Keratinocyte (primary cell): ENCODE measurements around the gene SERTAD2. TPM values are rescaled to one million over a fixed set of nuclear protein-coding genes. Genes with fewer than 3 reads are reported as not detected.

Source experiments
- DNase-seq: peaks from one replicate; pipeline ENCODE4 v3.0.0-alpha.2; 2011; ENCODE audit warnings: low read depth, missing footprints, low spot score
- FAIRE-seq: peaks from 2 replicates; lab custom pipeline; 2011; peaks lifted over from hg19 to GRCh38; lab: Jason Lieb, UNC
- H2AFZ ChIP-seq: 2 replicates; pipeline ENCODE4 v1.6.0; 2012; ENCODE audit warnings: low read length, control low read depth, inconsistent platforms; ENCODE audit not compliant: control insufficient read depth
- H3K27ac ChIP-seq: 2 replicates; pipeline ENCODE4 v1.5.1; 2011; ENCODE audit warnings: low read length; ENCODE audit not compliant: control insufficient read depth, insufficient read depth
- H3K27me3 ChIP-seq: 3 replicates; pipeline ENCODE4 v1.6.0; 2011; ENCODE audit warnings: low read length; ENCODE audit not compliant: control insufficient read depth, insufficient read depth; ENCODE audit errors: extremely low read depth
- H3K36me3 ChIP-seq, 2 experiments: 2 replicates in 1 of 2; 3 replicates in 1 of 2; pipeline ENCODE4 v1.5.1; 2011; ENCODE audit warnings: low read length in 2 of 2, mild to moderate bottlenecking in 1 of 2; ENCODE audit not compliant: control insufficient read depth in 2 of 2, insufficient read depth in 2 of 2; ENCODE audit errors: extremely low read depth in 1 of 2
- H3K4me1 ChIP-seq: 3 replicates; pipeline ENCODE4 v1.5.1; 2011; ENCODE audit warnings: low read length; ENCODE audit not compliant: control insufficient read depth, insufficient read depth; ENCODE audit errors: extremely low read depth
- H3K4me2 ChIP-seq: 3 replicates; pipeline ENCODE4 v1.6.0; 2011; ENCODE audit warnings: low read depth, low read length; ENCODE audit not compliant: control insufficient read depth, insufficient read depth; ENCODE audit errors: extremely low read depth
- H3K4me3 ChIP-seq, 3 experiments: fragments of 200-600 bp in 1 of 3; sonication (generic) in 1 of 3; 2 replicates in 2 of 3; 3 replicates in 1 of 3; pipeline ENCODE4 v1.5.1; 2011 to 2016; ENCODE audit warnings: low read length in 3 of 3, mild to moderate bottlenecking in 3 of 3, control low read depth in 2 of 3, inconsistent platforms in 1 of 3, low read depth in 1 of 3, mixed read lengths in 1 of 3, mixed run types in 1 of 3, moderate library complexity in 1 of 3; ENCODE audit not compliant: control insufficient read depth in 2 of 3, insufficient read depth in 2 of 3; ENCODE audit errors: extremely low read depth in 1 of 3
- H3K79me2 ChIP-seq: 2 replicates; pipeline ENCODE4 v1.6.0; 2012; ENCODE audit warnings: low read length; ENCODE audit not compliant: control insufficient read depth, insufficient read depth
- H3K9ac ChIP-seq: 3 replicates; pipeline ENCODE4 v1.6.0; 2011; ENCODE audit warnings: low read length; ENCODE audit not compliant: control insufficient read depth, insufficient read depth; ENCODE audit errors: extremely low read depth
- H3K9me1 ChIP-seq: 3 replicates; pipeline ENCODE4 v1.6.0; 2011; ENCODE audit warnings: low read length; ENCODE audit not compliant: control insufficient read depth, insufficient read depth; ENCODE audit errors: extremely low read depth
- H3K9me3 ChIP-seq: 2 replicates; pipeline ENCODE4 v1.5.1; 2012; ENCODE audit warnings: low read depth, low read length; ENCODE audit not compliant: control insufficient read depth
- H4K20me1 ChIP-seq: 3 replicates; pipeline ENCODE4 v1.6.0; 2011; ENCODE audit warnings: low read length; ENCODE audit not compliant: control insufficient read depth, insufficient read depth; ENCODE audit errors: extremely low read depth
- EZH2 ChIP-seq: IDR thresholded peaks from one replicate; pipeline ENCODE4 v1.6.1; 2012; ENCODE audit warnings: inconsistent platforms, mild to moderate bottlenecking, low read length, moderate library complexity
- dilution Hi-C: fragments of 300-500 bp; cut with MboI; formaldehyde crosslinking; loops from one replicate; pipeline ENCODE4 v1.7.0; 2020; ENCODE audit warnings: low sequenced_read_pairs; ENCODE audit not compliant: extremely low pct_ligation_motif_present
- polyA plus RNA-seq, 5 experiments: library from polyadenylated mRNA; depleted of rRNA in 3 of 5; stranded (reverse) in 3 of 5; stranded (forward) in 1 of 5; unstranded in 1 of 5; fragments of >200 nt; gene quantifications; 1 replicate in 1 of 5; 2 replicates in 3 of 5; 3 replicates in 1 of 5; pipeline versions ENCODE4 v1.2.1 to v1.2.3, GENCODE V29; 2011 to 2012; ENCODE audit warnings: missing spikeins in 2 of 5, low read depth in 1 of 5, low replicate concordance in 1 of 5
- TF ChIP-seq, protein P1 (sequence below), 3 experiments: IDR thresholded peaks in 1 of 3; conservative IDR thresholded peaks in 1 of 3; optimal IDR thresholded peaks in 1 of 3; 2 replicates in 2 of 3; 3 replicates in 1 of 3; pipeline versions ENCODE3 to v1.5.1; 2011; ENCODE audit warnings: low read length in 3 of 3, mild to moderate bottlenecking in 3 of 3, moderate library complexity in 2 of 3, control low read depth in 1 of 3, inconsistent platforms in 1 of 3; ENCODE audit not compliant: insufficient read depth in 2 of 3; ENCODE audit errors: extremely low read depth in 1 of 3

SERTAD2 gene
- polyA plus RNA-seq, 1 donor (not counting 4 experiments of a cell fraction or from before 2014, with no cell fraction given): 13.1 TPM

DNA sequence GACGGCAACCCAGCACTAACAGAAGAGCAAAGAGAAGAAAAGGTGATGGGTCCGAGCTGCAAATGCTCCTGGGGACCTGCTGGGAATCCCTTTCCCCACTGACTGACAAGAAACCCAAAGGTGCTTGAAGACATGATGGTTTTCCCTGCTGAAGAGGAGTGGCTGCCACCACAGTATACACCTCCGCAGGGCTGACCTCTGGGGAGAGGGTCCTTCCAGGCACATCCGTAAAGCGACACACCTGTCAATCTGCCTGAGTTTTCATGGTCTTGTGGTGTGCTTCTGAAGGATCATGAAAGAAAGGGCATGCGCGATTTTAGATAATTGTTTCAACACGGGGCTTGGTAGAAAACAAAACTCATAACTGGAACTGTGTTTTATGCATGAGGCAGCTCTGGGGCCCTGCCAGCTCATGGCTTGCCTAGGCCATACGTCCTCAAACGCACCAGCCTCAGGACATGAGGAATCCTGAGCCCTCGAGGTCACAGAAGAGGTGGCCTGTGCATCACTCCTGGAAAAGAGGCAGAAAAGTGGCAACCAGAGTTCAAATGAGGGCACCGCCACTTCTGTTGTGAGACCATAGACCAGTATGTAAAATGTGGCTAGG is 51.8 kb downstream of the SERTAD2 start:
- dilution Hi-C loops: no loop called here
- no peak overlapping the region for H3K9ac ChIP-seq
- H3K4me1 ChIP-seq: peaks cover 22% of the 10 kb centered on the region
- H3K4me2 ChIP-seq: no peak overlapping the region
- no peaks in the 10 kb centered on the region for H3K27me3 ChIP-seq
- H3K9me1 ChIP-seq: no peaks in the 10 kb centered on the region
- peaks cover 3% of the 10 kb centered on the region for H3K9me3 ChIP-seq
- no peaks in the 10 kb centered on the region for H3K79me2 ChIP-seq
- no peak overlapping the region for H2AFZ ChIP-seq
- H3K36me3 ChIP-seq: no peaks in the 10 kb centered on the region
- TF ChIP-seq, protein P1, sequence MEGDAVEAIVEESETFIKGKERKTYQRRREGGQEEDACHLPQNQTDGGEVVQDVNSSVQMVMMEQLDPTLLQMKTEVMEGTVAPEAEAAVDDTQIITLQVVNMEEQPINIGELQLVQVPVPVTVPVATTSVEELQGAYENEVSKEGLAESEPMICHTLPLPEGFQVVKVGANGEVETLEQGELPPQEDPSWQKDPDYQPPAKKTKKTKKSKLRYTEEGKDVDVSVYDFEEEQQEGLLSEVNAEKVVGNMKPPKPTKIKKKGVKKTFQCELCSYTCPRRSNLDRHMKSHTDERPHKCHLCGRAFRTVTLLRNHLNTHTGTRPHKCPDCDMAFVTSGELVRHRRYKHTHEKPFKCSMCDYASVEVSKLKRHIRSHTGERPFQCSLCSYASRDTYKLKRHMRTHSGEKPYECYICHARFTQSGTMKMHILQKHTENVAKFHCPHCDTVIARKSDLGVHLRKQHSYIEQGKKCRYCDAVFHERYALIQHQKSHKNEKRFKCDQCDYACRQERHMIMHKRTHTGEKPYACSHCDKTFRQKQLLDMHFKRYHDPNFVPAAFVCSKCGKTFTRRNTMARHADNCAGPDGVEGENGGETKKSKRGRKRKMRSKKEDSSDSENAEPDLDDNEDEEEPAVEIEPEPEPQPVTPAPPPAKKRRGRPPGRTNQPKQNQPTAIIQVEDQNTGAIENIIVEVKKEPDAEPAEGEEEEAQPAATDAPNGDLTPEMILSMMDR (optimal IDR thresholded peaks at IDR 0.05 in 1 of 3, IDR thresholded peaks at IDR 0.05 in 1 of 3, conservative IDR thresholded peaks at IDR 0.05 in 1 of 3; ENCODE audit: extremely low read depth in 1 of 3, insufficient read depth in 2 of 3, low read length in 3 of 3): no peak
- TF ChIP-seq EZH2: no peak
- H3K4me3 ChIP-seq: no peak overlapping the region
- FAIRE-seq: no peak
- no peak for DNase-seq
- H4K20me1 ChIP-seq: no peaks in the 10 kb centered on the region
- no peak overlapping the region for H3K27ac ChIP-seq

DNA sequence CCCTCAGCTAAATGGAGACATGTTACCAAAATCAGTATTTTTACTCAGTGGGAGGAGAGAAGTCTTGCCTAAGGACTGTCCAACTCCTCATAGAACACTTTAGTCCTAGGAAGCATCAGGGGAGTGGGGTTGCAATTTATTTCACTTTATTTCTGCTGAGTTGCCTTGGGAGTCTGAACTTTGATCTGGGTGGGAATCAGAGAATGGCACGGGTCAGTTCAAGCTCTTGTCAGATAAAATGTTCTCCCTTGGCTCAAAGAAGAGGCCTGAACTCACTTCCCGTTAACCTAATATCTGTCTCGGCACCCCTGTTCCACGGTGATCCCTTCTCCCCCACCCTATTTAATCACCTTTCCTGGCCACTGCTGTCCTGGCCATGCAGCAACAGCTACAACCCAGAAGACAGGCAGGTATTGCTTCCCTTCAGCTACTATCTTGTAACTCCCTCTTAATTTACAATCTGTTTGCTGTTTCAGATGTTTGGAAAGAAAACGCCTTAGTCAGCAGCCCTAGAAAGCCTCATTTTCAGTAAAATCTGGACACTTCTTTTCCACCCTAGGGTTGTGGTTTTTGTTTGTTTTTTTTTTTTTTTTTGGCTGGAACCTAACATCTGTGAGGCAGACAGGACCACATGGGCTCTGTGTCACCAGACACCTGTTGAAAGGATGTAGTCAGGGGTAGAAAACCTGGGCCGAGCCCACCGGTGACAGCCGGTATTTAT is 52.5 kb downstream of the SERTAD2 start:
- Histone ChIP-seq H3K36me3 (no peaks in the 10 kb centered on the region), H3K27ac (no peak overlapping the region), H4K20me1 (no peaks in the 10 kb centered on the region), H2AFZ (no peak overlapping the region), H3K4me3 (no peak overlapping the region), H3K9me1 (no peaks in the 10 kb centered on the region), H3K4me2 (no peak overlapping the region), H3K9me3 (peaks cover 3% of the 10 kb centered on the region), H3K9ac (no peak overlapping the region), H3K27me3 (no peaks in the 10 kb centered on the region), H3K4me1 (peaks cover 15% of the 10 kb centered on the region), H3K79me2 (no peaks in the 10 kb centered on the region)
- no peak for TF ChIP-seq EZH2
- TF ChIP-seq, protein P1 (optimal IDR thresholded peaks at IDR 0.05 in 1 of 3, IDR thresholded peaks at IDR 0.05 in 1 of 3, conservative IDR thresholded peaks at IDR 0.05 in 1 of 3; ENCODE audit: extremely low read depth in 1 of 3, insufficient read depth in 2 of 3, low read length in 3 of 3): no peak
- DNase-seq (no peak), FAIRE-seq (no peak)
- dilution Hi-C loops: no loop called here
